PC-9 (cell line): ENCODE measurements around the gene PRKCA. TPM values are rescaled to one million over a fixed set of nuclear protein-coding genes. Genes with fewer than 3 reads are reported as not detected.

Experiments used
- BruUV-seq: library from RNA; stranded (reverse); fragments of 400-500 nt; replicated peaks from 2 replicates; lab custom pipeline; 2021; lab: Mats Ljungman, UMichigan
- CTCF ChIA-PET: fragments of 300-600 bp; sonication (Branson Sonifier 250); formaldehyde crosslinking; loops from one replicate; lab custom pipeline; 2022; ENCODE audit warnings: antibody characterized with exemption; lab: Charles Lee
- POLR2A ChIA-PET: fragments of 300-600 bp; sonication (Branson Sonifier 250); formaldehyde crosslinking; loops from one replicate; lab custom pipeline; 2022; ENCODE audit warnings: antibody characterized with exemption; ENCODE audit not compliant: unreplicated experiment; lab: Charles Lee
- DNase-seq, 2 experiments: peaks; one replicate each; pipeline versions ENCODE4 v3.0.0 to v3.0.0-alpha.2; 2015 to 2022; ENCODE audit warnings: mixed read lengths in 1 of 2
- H2AFZ ChIP-seq: fragments of 200-600 bp; sonication (generic); 2 replicates; pipeline ENCODE4 v1.8.1; 2017; ENCODE audit warnings: antibody characterized with exemption
- H3F3A ChIP-seq: fragments of 200-600 bp; sonication (generic); 2 replicates; pipeline ENCODE4 v1.8.1; 2017; ENCODE audit warnings: antibody characterized with exemption, mild to moderate bottlenecking, low read depth; ENCODE audit not compliant: insufficient read depth
- H3K27ac ChIP-seq: fragments of 200-600 bp; sonication (generic); 2 replicates; pipeline ENCODE4 v1.6.1; 2016; ENCODE audit warnings: mixed run types
- H3K27me3 ChIP-seq: fragments of 200-600 bp; sonication (generic); 2 replicates; pipeline ENCODE4 v1.6.1; 2016; ENCODE audit warnings: low read depth, mixed run types; ENCODE audit not compliant: insufficient read depth
- H3K36me3 ChIP-seq: fragments of 200-600 bp; sonication (generic); 2 replicates; pipeline ENCODE4 v1.6.1; 2016; ENCODE audit warnings: low read depth, mixed run types
- H3K4me1 ChIP-seq: fragments of 200-600 bp; sonication (generic); replicated peaks from 2 replicates; pipeline ENCODE4 v1.6.1; 2016; ENCODE audit warnings: mixed run types; ENCODE audit not compliant: insufficient read depth
- H3K4me2 ChIP-seq: fragments of 200-600 bp; sonication (generic); 2 replicates; pipeline ENCODE4 v1.6.1; 2017; ENCODE audit warnings: mixed run types
- H3K4me3 ChIP-seq: fragments of 200-600 bp; sonication (generic); 2 replicates; pipeline ENCODE4 v1.6.1; 2016; ENCODE audit warnings: mixed run types
- H3K79me2 ChIP-seq: fragments of 200-600 bp; sonication (generic); 2 replicates; pipeline ENCODE4 v1.6.1; 2017; ENCODE audit warnings: low read depth, mixed run types
- H3K9me2 ChIP-seq: fragments of 200-600 bp; sonication (generic); 2 replicates; pipeline ENCODE4 v1.8.1; 2017; ENCODE audit warnings: mild to moderate bottlenecking; ENCODE audit not compliant: insufficient read depth
- H3K9me3 ChIP-seq: fragments of 200-600 bp; sonication (generic); 2 replicates; pipeline ENCODE4 v1.8.1; 2016; ENCODE audit warnings: low read depth; ENCODE audit not compliant: insufficient read depth
- H4K20me1 ChIP-seq: fragments of 200-600 bp; sonication (generic); 2 replicates; pipeline ENCODE4 v1.8.1; 2017; ENCODE audit not compliant: insufficient read depth
- CTCF ChIP-seq: fragments of 200-600 bp; sonication (generic); conservative IDR thresholded peaks from 2 replicates; pipeline ENCODE4 v1.6.1; 2017; ENCODE audit warnings: mixed run types, antibody characterized with exemption, mild to moderate bottlenecking, moderate library complexity
- EZH2 ChIP-seq: fragments of 200-600 bp; sonication (generic); IDR thresholded peaks from 2 replicates; pipeline ENCODE4 v1.8.0; 2017; ENCODE audit warnings: antibody characterized with exemption, low read depth
- intact Hi-C: fragments of 100-400 bp; cut with micrococcal nuclease; formaldehyde crosslinking; loops from one replicate; pipeline ENCODE4 v1.10.0; 2022; ENCODE audit not compliant: unreplicated experiment
- total RNA-seq: library from RNA; stranded (reverse); gene quantifications from 2 replicates; pipeline ENCODE4 v1.2.3, GENCODE V29; 2021

The PRKCA gene
- total RNA-seq, 1 experiment from 2014 or later = 23.1 TPM

- Histone ChIP-seq H3F3A (peaks cover 22% of the 10 kb centered on the region; the same call in 1 of the 2 replicates), H3K27me3 (no peaks in the 10 kb centered on the region), H3K79me2 (peaks cover 33% of the 10 kb centered on the region), H3K27ac (no peak overlapping the region), H4K20me1 (no peaks in the 10 kb centered on the region), H3K4me2 (no peak overlapping the region), H3K4me1 (peaks cover 21% of the 10 kb centered on the region), H3K9me3 (no peaks in the 10 kb centered on the region), H3K4me3 (no peak overlapping the region), H2AFZ (no peak overlapping the region), H3K36me3 (no peaks in the 10 kb centered on the region), H3K9me2 (no peaks in the 10 kb centered on the region; the same call in 1 of the 2 replicates)
- no peak for TF ChIP-seq CTCF
- TF ChIP-seq EZH2 = no peak
- no peak for DNase-seq
- POLR2A ChIA-PET = no interaction called here
- no TSS peak for BruUV-seq
- intact Hi-C loops = loop anchor here (10.0 kb wide), 1 partner anchor 265 kb away; no protein-coding TSS in a partner anchor
- CTCF ChIA-PET = no interaction called here
Measured at GRCh38 chr17:66299711-66300110, 2.7 kb upstream of the PRKCA start.

GRCh38 chr17:66300956-66301355 lies 1.5 kb upstream of the PRKCA start:
- peaks cover 46% of the 10 kb centered on the region for H3K79me2 ChIP-seq
- H3K27ac ChIP-seq = no peak overlapping the region
- no peak for DNase-seq
- peak overlapping the region; percentile 96; the same call in 1 of the 2 replicates for H3K4me3 ChIP-seq
- peaks cover 18% of the 10 kb centered on the region; the same call in 1 of the 2 replicates for H3F3A ChIP-seq
- H2AFZ ChIP-seq = no peak overlapping the region
- POLR2A ChIA-PET = no interaction called here
- TF ChIP-seq CTCF = no peak
- no peak for TF ChIP-seq EZH2
- H3K36me3 ChIP-seq = no peaks in the 10 kb centered on the region
- H3K4me1 ChIP-seq = peaks cover 27% of the 10 kb centered on the region
- H3K9me2 ChIP-seq = no peaks in the 10 kb centered on the region; the same call in 1 of the 2 replicates
- H3K4me2 ChIP-seq = peak overlapping the region; percentile 93
- H3K27me3 ChIP-seq = no peaks in the 10 kb centered on the region
- no TSS peak for BruUV-seq
- intact Hi-C loops = loop anchor here (10.0 kb wide), 1 partner anchor 264 kb away; no protein-coding TSS in a partner anchor
- CTCF ChIA-PET = no interaction called here
- H3K9me3 ChIP-seq = no peaks in the 10 kb centered on the region
- H4K20me1 ChIP-seq = no peaks in the 10 kb centered on the region

- BruUV-seq = TSS peak; percentile 62
- Histone ChIP-seq H3K4me2 (peak overlapping the region; percentile 93), H3K9me2 (no peaks in the 10 kb centered on the region; the same call in 1 of the 2 replicates), H3F3A (peaks cover 13% of the 10 kb centered on the region; the same call in 1 of the 2 replicates), H3K79me2 (peaks cover 50% of the 10 kb centered on the region), H3K4me1 (peaks cover 27% of the 10 kb centered on the region), H3K27me3 (no peaks in the 10 kb centered on the region), H2AFZ (peak overlapping the region; percentile 95), H3K27ac (no peak overlapping the region), H4K20me1 (no peaks in the 10 kb centered on the region), H3K36me3 (no peaks in the 10 kb centered on the region; the same call in 1 of the 2 replicates), H3K4me3 (peak overlapping the region; percentile 96), H3K9me3 (no peaks in the 10 kb centered on the region)
- DNase-seq = no peak
- POLR2A ChIA-PET = no interaction called here
- intact Hi-C loops = loop anchor here (10.0 kb wide), 1 partner anchor 263 kb away; no protein-coding TSS in a partner anchor
- TF ChIP-seq EZH2 (no peak), CTCF (no peak)
- CTCF ChIA-PET = no interaction called here
Measured at GRCh38 chr17:66301367-66301863, 998 bp upstream of the PRKCA start.
